ENCODE measurements around the gene KSR1.
"Not testable (repeated sequence)": the region's sequence is repeated elsewhere in the genome, so short reads cannot be mapped to it uniquely, and the experiment has no call there.

KSR1 gene

GRCh38 chr17:27455914-27456680 is at the start of gene KSR1:
Gene KSR1, plus strand, starts transcription at chr17:27456448. Its CDS starts 196 bp downstream, at chr17:27456644.
- no peak for DNase-seq

GRCh38 chr17:27407916-27408864 is 48.1 kb upstream of the KSR1 start:
- DNase-seq = no peak

- DNase-seq = no peak
Measured at GRCh38 chr17:27408891-27409290, 47.4 kb upstream of the KSR1 start.

GRCh38 chr17:27412158-27412557 is 44.1 kb upstream of the KSR1 start:
- DNase-seq = not testable (repeated sequence)

- DNase-seq = no peak
Measured at GRCh38 chr17:27413315-27413714, 42.9 kb upstream of the KSR1 start.

- no peak for DNase-seq
Measured at GRCh38 chr17:27413792-27414191, 42.5 kb upstream of the KSR1 start.

- DNase-seq = no peak
Measured at GRCh38 chr17:27414271-27414670, 42.0 kb upstream of the KSR1 start.

DNA sequence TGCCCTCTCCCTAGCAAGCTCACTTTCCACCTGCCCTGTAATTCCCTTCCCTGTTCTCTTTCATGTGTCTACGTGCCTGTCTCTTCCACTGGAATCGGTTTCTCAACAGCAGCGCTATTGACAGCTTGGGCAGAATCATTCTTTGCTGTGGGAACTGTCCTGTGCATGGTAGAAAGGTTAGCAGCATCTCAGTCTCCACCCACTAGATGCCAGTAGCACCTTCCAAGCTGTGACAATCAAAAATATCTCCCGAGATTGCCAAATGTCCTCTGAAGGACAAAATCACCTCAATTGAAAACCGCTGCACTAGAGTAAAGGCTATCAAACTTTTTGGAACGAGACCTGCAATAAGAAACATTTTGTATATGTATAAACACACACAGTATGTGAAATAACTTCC is 41.6 kb upstream of the KSR1 start:
- DNase-seq = no peak

GRCh38 chr17:27415120-27415795 is 41.0 kb upstream of the KSR1 start:
- no peak for DNase-seq

DNA sequence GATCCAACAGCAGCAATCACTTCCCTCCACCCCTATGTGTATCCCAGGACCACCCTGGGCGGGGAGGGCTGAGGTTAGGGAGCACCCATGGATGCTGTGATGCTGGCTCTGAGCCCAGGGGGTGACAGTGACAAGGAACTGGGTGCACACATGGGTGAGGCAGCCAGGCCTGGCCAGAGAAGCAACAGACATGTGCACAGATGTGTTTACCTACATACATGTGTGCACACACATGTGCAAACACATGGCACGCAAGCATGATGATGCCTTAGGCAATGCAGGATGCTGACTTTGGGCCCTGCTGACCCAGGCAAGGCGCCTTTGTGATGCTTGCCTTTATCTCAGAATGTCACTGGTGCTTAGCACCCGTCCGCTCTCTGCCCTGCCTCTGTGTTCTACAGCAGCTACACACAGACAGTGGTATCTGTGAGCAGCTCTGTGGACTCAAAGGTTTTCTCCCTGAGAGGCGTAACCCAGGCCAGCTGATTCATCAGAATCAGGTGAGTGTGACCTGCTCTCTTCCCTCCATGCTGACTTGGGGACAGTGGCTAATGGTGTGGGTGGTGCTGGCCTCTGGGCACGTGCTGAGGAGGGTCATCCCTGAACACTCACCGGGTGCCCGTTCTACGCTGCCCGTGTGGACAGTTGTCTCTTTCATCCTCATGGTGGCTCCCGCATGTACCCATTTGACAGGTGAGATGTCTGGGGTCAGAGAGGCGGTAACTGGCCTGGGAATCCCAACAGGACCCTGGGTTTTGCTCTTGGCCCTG is 38.5 kb upstream of the KSR1 start:
- no peak for DNase-seq

DNA sequence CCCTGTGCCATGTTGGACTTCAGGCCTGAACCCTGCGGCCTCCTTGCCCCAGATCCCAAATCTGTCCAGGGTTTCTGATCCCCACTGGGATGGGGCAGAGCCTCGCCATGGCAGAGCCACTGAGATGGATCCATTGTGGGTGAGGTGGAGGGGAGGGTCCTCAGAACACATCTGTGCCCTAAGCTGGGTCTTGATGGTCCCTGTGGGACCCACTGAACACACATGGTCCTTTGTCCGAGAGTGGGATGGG is 38.0 kb upstream of the KSR1 start:
- DNase-seq = no peak

DNA sequence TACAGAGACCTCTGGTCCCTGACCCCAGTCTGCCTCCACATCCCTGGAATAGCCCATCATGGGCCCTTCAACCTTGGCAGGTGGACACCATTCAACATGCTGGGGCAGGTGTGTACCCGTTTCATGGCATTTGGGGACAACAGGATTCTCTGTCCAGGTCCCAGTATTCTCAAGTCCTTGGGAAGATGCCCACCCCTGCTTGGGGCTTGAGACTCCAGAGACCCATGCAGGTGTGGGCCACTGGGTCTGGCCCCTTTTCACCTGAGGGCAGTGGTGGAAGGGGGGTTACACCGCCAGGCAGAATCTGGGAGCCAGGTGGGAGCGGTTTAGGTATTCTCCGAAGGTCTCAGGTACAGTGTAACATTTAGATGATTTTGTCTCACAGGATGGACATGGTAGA is 37.1 kb upstream of the KSR1 start:
- DNase-seq = no peak

DNA sequence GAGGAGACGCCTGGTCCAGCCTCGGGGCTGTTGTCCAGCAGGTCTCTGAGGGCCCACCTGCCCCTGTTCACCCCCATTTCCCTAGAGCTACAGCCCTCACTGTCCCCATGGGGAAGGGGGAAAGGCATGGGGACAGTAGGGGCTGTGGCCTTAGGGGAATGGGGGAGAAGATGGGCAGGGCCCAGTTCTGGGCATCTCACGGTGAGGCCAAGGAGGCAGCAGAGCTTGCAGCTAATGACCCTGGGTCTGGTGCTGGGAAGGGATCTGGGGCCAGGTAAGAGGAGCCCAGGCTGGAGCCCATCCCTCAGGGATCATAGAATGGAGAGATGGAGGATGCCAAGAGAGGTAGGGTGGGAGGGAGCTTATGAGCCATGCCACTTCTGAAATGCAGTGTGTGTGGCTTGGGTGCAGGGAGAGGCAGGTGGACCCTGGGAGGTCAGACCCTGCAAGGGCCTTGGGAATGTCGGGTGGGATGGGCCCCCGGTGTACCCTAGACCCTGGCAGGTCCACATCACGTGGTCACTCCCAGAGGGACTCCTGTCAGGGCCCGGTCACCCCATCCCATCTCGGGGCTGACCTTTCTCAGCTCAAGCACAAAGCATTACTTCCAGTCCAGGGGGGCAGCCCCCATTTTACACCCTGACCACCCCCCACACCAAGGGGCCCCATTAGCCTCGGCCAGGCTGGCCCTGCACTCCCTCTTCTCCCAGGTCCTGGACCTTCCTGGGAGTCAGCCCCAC is 35.9 kb upstream of the KSR1 start:
- no peak for DNase-seq

DNA sequence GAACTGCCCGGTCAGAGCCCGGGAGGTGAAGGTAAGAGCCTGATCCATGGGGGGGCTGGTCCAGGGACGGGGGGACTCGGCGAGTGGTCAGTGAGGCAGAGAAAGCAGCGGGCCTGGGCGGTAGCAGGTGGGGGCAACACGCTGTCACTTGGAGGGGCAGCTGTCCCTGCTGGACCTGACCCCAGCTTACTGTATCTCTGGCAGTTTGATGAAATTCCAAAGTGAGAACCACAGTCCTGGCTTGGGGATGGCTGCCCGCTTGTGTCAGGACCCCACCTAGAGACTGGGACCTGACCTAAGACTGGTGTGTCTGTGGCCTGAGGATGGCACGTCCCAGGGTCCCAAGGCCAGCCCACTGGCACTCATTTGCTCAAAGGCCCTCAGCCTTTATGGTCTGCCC is 35.1 kb upstream of the KSR1 start:
- no peak for DNase-seq

DNA sequence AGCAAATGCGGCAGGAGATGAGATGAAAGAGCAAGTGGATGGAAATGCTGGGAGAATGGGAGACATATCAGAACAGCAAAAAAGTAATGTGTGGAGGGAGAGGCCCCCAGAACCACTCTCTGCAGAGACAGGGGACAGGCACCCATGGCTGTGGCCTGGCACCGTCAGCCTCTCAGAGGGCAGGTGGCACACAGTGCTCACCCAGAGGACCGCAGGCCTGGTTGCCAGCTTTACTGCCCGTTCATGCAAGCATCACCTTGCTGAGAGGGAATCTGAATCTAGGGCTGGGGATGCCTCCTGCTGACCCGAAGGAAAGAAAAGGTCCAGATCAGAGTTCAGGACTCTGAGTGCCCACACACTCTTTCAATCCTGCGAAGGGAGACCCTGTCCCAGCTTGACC is 34.6 kb upstream of the KSR1 start:
- not testable (repeated sequence) for DNase-seq

DNA sequence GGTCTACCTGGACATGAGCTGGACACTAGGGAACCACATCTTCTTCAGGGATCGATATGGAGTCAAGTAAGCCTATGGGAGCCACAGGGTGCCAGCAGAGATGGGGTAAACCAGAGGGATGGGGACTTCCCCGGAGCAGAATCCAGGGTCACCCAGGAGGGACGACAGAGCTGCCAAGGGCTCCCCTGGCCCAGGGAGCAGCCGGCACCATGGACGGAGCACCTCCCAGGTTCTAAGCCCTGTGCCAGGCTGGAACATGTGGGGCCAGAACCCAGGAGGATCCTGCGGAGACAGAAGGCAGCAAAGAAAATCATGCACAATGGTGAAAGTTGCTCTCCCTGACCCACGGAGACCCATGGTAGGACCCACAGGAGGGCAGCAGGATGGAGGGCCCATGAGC is 33.6 kb upstream of the KSR1 start:
- no peak for DNase-seq

- DNase-seq = no peak
Measured at GRCh38 chr17:27423651-27424050, 32.6 kb upstream of the KSR1 start.

- DNase-seq = no peak
Measured at GRCh38 chr17:27424516-27424915, 31.7 kb upstream of the KSR1 start.

DNA sequence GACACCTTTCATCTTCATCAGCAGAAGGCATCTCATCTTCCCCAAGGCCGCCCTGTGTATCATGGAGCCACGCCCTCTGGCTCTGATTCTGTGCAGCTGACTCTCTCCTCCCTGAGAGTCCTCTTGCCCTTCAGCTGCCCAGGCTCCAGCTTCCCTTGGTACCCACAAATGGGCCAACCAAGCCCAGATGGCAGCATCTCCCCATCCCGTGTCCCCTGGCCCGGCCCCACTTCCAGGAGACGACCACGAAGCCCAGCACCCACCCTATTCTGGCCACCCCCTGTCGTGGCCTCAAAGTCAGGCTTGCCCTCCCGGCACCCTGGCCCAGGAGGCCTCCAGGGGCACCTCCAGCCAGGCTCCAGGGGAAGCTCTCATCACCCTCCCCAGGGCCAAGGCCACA is 31.3 kb upstream of the KSR1 start:
- DNase-seq = no peak

GRCh38 chr17:27425571-27425970 is 30.7 kb upstream of the KSR1 start:
- DNase-seq = not testable (repeated sequence)

DNA sequence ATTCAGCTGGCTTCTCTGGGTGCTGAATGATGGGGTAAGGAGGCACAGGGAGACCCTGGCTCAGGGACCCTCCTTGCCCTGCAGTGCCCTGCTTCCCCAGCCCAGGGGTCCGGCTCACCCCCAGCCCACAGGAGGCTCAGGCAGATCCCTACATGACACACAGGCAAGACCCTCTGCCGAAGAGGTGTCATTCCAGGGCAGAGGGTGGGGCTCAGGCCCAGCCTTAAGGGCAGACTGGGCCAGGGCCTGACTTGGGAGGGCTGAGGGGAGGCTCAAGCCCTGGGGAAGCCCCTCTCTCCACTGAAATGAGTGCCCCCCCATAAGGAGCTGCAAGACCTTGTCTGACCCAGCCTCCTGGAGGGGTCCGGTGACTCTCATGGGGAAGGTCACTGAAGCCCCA is 30.3 kb upstream of the KSR1 start:
- DNase-seq = no peak

GRCh38 chr17:27426471-27426870 is 29.8 kb upstream of the KSR1 start:
- not testable (repeated sequence) for DNase-seq
